ENCODE results near the gene PTPN20.
"Not testable (repeated sequence)": the region's sequence is repeated elsewhere in the genome, so short reads cannot be mapped to it uniquely, and the experiment has no call there.

PTPN20 gene

DNA sequence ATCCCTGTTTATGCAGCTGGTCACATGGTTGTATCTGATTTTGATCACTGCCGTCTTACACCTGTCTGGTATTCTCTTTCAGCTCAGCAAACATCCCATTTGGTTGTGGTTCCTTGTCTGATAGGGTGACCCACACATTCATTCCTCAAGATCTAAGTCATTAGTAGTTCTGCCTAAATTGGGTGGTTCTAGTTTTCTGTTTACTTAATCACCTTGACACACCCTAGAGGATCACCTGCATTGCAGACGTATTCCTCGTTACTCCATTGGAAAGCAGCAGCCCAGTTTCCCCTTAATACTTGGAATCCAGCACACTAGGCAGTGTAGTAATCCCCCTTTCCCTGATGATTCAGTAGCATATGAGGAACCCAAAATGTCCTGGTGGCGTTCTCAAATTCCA lies 41.3 kb downstream of the PTPN20 start:
- DNase-seq (ENCODE audit: low read depth in 2 of 2), result not testable (repeated sequence)

DNA sequence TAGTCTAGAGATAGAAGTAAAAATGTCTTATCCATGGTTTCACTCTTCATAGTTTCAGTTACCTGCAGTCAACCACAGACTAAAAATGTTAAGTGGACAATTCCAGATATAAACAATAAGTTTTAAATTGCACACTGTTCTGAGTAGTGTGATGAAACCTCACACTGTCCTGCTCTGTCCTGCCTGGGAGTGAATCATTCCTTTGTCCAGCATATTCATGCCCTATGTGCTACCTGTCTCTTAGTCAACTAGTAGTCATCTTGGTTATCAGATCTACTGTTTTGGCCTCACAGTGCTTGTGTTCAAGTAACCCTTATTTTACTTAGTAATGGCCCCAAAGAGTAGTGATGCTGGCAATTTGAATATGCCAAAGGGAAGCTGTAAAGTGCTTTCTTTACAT lies 49.5 kb downstream of the PTPN20 start:
- not testable (repeated sequence) for DNase-seq (ENCODE audit: low read depth in 2 of 2)

DNA sequence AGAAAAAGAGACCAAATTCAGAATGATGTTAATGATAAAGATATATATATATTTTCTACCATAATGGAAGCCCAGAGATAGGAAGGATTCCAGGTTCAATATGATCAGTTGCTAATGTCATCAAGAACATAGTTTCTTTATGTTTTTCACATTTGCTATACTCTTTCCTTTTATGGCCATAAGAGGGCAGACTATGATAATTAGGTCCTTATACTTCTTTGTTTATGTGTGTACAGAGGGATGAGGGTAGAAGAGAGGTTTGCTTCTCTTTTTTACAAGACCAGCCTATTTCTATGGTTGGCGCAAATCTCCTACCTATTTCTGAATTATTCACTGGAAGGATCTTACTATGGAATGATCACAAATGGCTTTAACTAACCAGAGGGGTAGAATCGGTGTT lies 52.1 kb downstream of the PTPN20 start:
- not testable (repeated sequence) for DNase-seq (ENCODE audit: low read depth in 2 of 2)

DNA sequence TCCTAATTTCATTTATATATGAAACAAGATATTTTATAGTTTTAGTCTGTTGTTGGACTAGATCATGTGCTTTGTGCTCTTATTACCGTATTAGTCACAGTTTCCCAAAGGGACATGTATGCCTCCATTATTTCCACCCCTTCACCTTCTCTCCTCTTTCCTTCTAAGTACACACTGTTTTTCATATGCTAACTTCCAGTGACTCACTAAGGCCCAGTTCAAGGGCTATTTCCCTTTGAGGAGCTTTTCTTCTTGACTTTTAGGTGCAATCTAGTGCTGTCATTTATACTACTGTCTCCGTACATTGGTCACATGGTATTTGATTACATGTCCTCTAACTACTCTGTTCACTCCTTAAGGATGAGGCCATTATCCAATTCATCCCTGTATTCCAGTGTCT lies 55.8 kb downstream of the PTPN20 start:
- DNase-seq (ENCODE audit: low read depth in 2 of 2), result not testable (repeated sequence)

DNA sequence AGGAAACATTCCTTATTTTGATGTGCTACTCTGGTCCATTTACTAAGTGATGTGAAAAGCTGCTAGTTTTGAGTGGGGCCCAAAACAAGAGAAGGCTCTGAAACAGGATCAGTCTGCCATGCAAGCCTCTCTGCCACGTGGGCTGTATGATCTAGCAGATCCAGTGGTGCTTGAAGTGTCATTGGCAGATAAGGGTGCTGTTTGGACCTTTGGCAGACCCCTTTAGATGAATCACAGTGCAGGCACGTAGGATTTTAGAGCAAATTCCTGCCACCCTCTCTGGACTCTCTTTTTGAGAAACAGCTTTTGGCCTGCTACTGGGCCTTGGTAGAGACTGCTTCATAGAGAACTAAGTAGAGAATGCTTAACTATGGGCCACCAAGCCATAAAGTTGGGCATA lies 69.0 kb downstream of the PTPN20 start:
- not testable (repeated sequence) for DNase-seq (ENCODE audit: low read depth in 2 of 2)

DNA sequence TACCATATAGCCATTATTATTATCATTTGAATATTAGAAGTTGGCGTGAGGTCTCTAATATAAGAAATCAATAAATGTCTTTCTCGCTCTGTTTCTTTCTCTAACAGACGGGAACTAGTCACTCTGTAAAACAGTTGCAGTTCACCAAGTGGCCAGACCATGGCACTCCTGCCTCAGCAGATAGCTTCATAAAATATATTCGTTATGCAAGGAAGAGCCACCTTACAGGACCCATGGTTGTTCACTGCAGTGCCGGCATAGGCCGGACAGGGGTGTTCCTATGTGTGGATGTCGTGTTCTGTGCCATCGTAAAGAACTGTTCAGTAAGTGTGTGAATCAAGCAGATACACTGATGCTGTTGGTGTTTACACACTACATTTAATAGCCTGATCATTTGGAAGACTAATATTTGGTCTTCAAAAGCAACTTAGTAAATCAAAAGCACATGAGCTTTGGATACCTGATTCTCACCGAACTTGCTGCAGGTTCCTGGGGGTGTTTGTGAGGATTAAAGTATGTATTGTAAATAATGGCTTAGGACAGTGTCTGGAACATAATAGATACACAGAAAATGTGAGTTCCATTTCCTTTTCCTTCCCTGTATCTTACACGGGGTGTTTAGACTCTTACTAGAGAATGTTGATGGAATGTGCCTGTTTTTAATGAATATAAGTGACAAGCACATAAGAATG lies 76.2 kb downstream of the PTPN20 start:
- not testable (repeated sequence) for DNase-seq (ENCODE audit: low read depth in 2 of 2)

DNA sequence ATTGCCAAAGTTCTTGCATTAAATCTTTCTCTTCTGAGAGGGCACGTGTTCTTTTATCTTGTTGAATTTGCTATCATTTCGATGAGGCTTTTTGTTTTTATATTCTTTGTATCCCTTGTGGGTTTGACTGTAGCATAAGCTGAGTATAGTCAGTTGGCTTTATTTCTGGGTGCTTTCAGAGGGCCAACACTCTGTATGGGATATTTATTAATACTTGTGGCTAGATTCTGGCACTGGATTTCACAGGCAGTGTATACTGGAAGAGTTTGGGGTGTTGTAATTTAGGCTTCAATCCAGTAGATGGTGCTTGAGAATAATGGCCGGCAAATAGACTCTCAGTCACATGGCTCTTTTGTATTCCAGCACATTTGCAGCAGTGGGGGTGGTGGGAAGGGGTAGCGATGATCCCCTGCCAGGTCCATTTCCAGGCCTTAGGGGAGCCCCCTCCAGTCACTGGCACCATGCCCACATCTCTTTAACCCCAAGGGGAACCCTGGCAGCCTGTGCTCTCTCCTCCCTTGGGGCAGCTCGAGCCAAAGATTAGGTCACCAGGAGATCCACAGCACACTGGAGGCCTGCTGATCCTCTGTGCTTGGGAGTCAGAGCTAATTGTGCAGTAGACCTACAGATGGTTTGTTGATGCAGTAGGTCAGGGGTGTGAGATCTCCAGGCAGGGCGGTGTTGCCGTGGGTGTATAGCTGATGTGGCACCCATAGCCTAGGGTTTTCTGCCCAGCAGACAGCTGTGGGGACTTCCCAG lies 81.8 kb downstream of the PTPN20 start:
- no peak for DNase-seq (ENCODE audit: low read depth in 2 of 2)

DNA sequence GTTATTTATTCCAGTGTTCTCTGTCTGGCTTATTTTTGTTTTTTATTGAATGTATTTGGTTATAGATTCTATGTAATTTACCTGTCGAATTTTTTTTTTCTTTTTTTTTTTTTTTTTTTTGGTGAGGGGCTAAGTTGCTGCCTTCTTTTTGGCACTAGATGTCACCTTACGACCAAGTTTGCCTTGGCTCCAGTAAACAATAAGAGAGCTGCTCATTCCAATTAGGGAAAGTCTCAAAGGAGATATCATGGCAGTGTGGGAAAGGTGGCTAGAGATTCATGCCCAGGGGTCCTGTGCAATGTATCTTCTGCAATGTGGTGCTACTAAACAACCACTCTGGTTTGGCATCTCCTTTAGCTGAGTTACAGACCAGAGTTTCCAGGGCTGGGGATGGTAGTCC lies 84.0 kb downstream of the PTPN20 start:
- DNase-seq (ENCODE audit: low read depth in 2 of 2), result no peak

DNA sequence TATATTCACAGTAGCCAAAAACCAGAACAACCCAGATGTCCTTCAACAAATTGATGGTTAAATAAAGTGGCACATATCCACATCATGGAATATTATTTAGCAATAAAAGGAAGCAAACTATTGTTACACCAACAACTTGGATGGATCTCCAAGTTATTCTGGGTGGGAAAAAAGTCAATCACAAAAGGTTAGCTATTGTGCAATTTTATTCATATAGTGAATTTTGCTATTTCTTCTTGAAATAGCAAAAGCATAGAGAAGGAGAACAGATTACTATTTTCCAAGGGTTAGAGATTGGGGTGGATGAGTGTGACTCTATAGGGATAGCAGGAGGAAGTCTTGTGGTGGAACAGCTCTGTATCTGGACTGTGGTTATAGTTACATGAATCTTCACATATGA lies 87.0 kb downstream of the PTPN20 start:
- DNase-seq (ENCODE audit: low read depth in 2 of 2), result no peak

DNA sequence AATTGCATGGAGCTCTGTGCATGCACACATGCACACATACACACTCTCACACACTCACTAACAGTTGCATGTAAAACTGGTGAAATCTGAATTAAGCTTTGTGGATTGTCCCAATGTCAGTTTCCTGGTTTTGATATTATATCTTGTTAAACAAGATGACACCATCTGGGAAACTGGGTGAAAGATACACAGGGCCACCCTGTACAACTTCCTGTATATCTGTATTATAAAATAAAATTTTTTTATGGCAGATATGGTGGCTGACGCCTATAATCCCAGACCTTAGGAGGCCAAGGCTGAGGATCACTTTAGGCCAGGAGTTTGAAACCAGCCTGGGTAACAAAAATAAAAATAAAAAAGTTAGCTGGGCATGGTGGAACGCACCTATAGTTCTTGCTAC lies 87.4 kb downstream of the PTPN20 start:
- DNase-seq (ENCODE audit: low read depth in 2 of 2), result no peak

DNA sequence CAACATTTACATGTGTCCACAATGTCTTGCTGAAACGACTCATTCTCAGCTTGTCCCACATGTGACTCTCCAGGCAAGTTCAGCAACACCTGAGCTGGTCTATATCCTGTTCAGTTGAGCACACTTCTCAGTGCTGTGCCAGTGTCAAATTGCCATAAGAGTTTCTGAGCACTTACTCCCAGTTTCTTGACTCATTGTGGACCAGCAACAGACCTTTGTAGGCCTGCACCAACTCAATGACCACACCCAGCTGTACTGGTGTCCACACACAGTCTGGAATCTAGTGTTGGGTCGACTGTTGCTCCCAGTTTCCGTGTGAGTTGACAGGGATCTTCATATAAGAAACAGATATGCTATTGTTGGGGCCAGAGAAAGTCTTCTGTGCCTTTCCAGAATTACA lies 88.0 kb downstream of the PTPN20 start:
- DNase-seq (ENCODE audit: low read depth in 2 of 2), result no peak

DNA sequence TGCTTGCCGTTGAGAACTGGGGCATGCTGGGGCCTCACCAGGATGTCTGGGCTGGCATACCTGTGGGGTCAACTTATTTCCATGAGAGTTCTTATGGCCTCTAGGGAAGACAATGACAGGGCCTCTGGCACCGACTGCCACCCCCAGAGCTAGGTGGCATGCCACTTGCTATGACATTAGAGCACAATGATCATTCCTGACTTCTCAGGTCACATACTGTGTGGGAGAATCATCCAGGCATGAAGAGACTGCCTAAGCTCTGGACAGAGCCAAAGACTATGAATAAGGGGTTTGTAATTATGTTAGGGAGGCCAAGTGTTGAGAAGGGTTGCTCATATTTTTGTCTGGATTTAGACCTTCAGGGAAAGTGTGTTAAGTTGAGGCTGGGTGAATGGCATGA lies 97.5 kb downstream of the PTPN20 start:
- DNase-seq (ENCODE audit: low read depth in 2 of 2), result no peak

DNA sequence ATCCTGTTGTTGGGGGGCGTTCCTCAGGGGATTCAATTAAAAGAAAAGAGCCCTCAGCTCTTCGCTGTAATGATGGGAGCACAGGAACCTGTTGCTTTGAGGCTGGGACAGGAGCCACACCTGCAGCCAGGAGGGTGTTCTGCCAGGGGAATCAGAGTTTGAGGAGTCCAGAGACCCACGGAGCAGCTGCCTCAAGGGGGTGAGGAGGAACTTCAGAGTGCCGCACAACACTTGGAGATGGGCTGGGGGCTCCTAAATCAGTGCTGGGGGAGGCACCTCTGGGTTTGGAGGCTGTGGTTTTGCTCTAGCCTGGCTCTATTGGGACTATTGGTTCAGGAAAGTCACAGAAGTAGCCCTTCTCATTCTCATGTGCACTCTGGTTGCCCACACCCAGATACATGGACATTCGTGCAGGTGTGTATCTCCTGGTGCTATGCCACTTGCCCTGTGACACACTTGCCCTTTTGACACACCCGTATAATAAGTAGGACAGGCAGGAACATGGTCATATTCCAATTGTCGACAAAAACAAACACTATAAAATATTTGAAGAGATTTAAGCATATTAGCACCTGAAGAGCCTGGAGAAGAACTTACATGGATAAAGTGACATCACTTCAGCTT lies 98.1 kb downstream of the PTPN20 start:
- no peak for DNase-seq (ENCODE audit: low read depth in 2 of 2)

DNA sequence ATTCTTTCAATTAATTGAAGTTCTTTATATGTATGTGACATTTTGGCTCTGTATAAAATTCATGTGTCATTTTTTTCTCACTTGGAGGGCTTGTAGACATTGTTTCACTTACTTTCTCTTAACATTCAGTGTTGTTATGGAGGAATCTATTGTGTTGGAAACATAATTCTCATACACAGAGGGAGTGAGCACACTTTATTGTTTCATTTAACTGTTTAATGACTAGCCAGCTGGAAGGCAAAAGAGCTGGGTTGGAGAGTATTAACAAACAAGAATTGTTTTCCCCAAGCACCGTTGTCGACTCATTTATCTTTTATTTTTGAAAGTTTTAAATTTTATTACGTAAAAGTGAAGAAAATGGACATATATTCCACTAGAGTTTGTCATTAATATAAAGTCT lies 98.8 kb downstream of the PTPN20 start:
- no peak for DNase-seq (ENCODE audit: low read depth in 2 of 2)

DNA sequence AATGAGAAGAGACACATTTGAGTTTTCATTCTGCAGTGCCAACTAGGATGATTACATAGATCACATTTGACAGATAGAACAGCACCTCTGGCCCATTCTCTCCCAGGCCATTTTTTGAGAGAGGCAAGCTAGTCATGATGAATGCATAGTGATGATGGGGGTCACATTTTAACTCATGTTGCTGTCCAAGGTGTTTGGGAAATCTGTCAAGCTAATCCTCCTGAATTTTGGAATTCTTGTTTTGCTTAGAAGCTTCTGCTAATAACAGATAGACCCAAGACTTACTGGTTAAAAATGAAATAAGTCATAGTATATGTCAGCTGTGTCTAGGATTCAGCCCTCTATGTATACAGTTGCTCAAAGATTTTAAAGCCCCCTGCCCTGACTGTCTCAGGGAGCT lies 101.0 kb downstream of the PTPN20 start:
- no peak for DNase-seq (ENCODE audit: low read depth in 2 of 2)

DNA sequence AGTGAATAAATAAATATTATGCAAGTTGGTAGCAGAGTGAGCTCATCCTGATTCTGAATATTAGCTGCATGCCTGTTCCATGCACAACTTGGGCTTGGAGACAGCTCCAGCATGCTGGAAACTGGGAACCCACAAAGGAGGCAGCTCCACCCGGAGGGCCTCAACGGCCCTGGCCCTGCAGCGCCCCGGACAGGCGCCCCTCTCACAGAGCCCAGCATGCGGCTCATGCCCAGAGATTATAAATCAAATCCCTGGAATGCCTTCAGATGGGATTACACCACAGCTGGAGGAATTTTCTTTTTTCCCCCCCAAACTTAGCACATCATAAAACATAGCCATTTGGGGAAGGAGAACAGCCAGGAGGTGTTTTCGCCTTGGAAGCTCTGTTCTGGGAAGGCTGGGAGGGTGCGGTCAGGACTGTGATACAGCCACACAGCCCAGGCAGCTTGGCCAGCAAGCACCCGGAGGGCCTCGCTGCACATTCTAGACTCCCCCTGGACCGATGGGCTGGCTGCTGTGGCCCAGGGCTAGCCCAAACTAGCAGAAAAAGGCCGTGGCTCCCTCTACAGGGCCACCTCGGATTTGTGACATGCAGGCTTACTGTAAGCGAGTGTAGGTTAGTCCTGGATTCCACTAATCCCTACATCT lies 102.4 kb downstream of the PTPN20 start:
- DNase-seq (ENCODE audit: low read depth in 2 of 2), result no peak

DNA sequence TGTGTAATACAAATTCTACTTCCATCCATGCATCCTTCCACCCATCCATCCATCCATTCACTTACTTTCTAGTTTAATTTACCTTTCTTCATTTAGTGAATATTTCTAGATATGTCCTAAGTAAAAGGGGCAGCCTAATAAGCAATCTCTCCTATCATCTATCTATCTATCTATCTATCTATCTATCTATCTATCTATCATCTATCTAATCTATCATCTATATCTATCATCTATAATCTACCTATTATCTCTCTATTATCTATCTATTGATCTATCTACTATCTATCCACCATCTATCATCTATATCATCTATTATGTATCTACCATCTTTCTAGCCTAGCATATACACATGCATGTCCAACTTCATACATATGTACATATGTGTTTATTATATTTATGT lies 104.2 kb downstream of the PTPN20 start:
- no peak for DNase-seq (ENCODE audit: low read depth in 2 of 2)

DNA sequence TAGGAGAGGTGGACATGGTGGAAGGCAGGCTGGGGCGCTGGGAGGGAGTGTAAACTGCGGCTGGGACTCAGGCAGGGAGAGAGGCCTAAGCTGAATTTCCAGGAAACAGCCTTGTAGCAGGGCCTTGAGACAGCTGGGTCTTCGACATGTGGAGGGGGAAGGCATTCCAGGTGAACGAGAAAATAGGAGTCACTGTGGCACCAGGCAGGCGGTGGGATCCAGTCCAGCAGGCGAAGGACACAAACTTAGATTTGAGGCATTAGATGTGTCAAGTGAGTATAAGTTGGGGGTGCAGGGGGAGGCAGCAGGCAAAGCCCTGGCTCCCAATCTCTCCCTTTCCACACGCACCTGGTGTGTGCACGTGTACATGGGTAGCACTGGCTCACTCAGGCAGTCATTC lies 105.3 kb downstream of the PTPN20 start:
- DNase-seq (ENCODE audit: low read depth in 2 of 2), result no peak

DNA sequence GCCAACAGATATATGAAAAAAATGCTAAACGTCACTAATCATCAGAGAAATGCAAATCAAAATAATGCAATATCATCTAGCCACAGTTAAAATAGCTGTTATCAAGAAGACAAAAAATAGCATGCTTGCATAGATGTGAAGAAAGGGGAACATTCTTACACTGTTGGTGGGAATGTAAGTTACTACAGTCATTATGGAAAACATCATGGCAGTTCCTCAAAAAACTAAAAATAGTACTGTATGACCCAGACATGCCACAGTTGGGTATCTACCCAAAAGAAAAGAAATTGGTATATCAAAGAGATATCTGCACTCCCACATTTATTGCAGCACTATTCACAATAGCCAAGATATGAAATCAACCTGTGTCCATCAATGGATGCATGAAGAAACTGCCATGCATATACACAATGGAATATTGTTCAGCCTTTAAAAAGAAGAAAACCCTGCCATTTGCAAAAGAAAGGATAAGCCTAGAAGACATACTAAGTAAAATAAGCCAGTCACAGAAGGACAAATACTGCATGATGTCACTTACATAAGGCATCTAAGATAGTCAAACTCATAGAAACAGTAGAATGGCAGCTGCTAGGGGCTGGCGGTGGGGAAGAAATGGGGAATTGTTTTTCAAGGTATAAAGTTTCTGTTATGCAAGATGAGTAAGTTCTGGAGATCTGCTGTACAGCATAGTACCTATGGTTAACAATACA lies 107.0 kb downstream of the PTPN20 start:
- no peak for DNase-seq (ENCODE audit: low read depth in 2 of 2)

DNA sequence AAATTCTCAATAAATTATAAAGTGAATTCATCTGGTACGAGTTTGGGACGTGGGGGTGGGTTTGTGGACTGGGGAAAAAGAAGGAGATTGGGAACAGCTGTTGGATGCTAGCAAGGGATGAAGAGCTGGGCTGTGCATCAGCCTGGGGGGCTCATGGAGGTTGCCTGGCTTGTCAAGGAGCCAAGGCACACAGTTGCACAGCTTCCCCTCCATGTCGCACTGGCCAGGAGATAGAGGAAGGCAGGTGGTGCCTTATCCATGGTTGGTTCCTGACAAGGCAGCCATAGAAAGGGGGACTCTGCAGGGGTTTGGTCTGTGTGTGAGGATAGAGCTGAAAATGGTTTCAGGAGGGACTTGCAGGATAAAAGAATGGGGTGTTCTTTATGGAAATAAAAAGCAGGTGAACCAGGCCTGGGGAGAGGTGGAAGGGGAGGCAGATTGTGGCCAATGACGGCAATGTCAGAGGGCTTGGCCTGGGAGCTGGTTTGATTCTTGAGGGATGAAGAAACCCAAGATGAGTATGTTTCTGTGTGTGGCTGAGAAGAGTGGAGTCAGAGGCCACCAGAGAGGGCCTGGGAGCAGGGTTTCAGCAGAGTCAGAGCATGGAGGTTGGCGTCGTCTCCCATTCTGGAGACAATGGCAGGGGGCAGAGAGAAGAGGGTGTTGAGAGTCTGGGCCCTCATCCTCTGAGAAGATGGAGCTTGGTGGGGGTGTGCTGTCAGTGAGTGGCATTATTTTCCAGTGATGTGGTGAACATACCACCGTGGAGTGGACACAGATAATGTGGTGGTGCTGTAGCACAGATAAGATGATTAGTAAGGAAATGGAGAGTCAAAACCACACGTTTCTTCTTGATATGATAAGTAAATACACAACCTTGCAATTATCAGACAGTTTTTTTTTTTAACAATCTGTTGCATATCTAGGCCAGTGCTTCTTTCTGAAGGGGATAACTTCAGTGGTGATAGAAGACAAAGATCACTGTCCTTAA lies 108.2 kb downstream of the PTPN20 start:
- DNase-seq (ENCODE audit: low read depth in 2 of 2), result no peak

DNA sequence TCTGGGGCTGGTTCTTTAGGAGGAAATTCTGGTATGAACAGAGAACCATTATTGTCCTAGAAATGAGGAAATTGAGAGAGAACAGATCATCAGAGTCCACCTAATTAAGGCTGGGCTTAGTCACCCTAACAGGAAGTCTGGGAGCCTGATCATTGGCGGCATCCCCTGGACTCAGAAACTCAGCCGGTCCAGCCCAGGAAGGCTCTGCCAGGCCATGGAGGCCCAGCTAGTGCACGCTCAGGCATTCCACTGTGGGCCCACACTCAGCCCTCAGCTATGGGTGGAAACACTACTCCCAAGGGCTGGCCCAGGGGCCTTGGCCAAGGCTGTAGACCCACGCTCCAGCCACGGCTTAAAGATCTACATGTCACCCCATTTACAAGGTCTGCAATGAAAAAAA lies 109.2 kb downstream of the PTPN20 start:
- no peak for DNase-seq (ENCODE audit: low read depth in 2 of 2)

Measured in activated CD8-positive, alpha-beta memory T cell treated with anti-CD3 and anti-CD28 coated beads for 4 hours (primary cell).